HG03571 (cell line): ENCODE data around the gene TRIP11.

Source experiments
- ATAC-seq: cut with Tn5 transposase; IDR thresholded peaks from one replicate; pipeline ENCODE4 v1.9.1; 2021; ENCODE audit not compliant: unreplicated experiment

Gene TRIP11

DNA sequence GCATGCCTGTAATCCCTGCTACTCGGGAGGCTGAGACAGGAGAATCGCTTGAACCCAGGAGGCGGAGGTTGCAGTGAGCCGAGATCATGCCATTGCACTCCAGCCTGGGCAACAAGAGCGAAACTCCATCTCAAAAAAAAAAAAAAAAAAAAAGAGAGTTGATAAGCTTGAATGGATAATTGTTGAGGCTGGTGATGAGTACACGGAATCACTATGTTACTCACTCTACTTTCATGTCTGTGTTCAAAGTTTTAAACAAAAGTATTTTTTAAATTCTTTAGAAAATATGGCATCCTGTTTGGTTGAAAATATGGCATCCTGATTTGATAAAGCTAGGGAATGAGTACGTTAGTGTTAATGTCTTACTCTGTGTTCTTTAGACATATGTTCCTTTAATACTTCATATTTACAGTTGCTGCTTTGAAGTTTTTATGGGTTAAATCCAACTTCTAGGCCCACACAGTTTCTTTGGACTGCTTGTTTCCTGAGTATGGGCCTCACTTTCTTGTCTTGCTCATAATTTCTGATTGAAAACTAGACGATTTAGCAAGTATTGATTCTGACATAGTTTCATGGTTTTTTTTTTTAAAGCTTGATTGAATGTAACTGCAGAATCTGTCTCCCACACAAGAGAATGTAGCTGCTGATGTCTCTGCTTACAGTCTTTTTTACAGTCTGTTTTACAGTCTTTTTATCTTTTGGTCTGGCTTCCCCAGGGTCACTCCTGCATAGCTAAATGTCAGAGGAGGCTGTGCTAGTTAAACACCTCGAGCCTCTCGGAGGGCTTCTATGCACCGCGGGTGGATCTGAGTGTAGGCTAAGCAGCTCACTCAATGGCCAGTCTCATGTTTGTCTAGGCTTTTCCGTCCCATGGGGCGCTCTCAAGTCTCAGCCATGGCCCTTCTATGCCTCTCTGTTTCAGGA is 78.3 kb downstream of the TRIP11 start:
- no peak for ATAC-seq

GRCh38 chr14:91957876-91958313 is 82.0 kb downstream of the TRIP11 start:
- no peak for ATAC-seq

DNA sequence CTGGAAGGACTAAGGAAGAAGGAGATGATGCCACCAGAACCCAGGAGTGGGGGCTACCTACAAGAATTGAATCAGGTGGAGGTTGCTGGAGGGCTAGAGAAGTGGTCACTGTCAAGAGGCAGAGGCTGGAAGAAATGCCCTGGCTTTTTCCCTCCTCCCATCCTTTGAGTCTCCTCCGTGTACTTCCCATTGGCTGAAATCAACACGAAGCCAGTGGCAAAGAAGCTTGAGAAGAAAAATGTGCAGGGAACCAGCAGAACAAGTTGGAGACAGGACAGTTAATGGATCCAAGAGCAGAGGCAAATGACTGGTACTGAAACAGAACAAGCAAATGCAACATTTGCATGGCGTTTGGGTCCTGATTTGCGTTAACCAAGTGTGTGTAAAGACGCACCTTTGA is 83.2 kb downstream of the TRIP11 start:
- no peak for ATAC-seq

- no peak for ATAC-seq
Observed at GRCh38 chr14:91955168-91955567, 84.7 kb downstream of the TRIP11 start.

DNA sequence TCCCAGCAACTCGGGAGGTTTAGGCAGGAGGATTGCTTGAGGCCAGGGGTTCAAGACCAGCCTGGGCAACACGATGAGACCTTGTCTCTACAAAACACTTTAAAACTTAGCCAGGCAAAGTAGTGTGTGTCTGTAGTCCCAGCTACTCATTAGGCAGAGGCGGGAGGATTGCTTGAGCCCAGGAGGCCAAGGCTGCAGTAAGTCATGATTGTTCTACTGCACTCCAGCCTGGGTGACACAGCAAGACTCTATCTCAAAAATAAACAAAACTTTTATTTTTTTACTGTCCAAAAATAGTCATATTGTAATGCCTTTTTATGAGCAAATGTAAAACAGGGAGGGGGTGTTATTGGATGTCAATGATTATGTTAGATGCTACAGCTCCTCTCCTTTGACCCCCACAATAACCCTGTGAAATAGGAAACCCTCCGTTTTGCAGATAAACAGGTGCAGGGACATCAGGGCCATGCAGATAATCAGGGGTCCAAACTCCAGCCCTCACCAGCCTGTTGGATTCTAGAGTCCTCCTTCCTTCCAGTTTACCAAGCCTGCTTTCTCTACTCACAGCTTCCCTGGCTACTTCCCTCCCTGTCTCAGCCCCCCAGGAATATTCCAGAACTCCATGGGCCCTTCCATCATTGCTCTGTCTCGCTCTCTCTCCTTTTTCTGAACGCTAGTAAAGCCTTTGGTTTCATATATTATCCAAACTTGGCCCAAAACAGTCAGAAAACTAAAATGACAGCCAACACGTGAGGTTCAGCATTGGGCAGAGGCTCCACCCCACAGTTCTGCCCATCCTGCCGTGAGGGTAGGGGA is 86.5 kb downstream of the TRIP11 start:
- no peak for ATAC-seq

DNA sequence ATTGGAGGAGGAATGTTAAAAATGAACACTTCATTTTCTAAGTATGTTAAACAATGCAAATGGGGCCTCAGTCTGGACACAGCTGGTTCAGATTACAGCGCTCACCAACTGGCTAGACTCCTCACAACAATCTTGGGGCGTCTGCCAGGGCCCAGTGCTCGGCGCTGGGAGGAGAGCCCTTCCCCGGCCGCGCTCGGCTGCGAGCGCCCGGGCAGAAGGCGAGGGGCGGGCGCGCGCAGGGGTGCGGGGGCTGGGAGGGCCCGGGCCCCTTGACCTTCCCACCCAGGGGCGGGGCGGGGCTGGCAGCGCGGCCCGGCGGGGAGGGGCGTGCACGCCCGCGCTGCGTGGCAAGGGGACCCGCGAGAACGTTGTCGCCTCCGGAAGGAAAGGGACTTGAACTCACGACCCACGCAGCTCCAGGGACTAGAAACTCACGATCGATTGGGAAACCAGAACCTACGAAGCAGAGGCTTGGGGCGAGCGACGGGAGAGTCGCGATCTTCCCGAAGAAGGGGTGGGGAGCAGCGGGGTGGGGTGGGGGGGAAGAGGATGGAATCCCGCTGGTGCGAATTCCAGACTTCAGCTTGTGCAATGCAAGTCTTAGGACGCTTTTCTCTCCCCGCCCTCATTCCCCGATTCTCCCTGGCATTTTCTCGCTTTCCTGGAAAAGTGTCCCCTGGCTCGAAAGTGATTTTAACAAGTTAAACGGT is 92.2 kb downstream of the TRIP11 start, which contains the start of gene FBLN5:
Gene FBLN5, minus strand, starts transcription at position 220 of the 710 bp plus-strand sequence. CDS start 465 bp downstream, outside the sequence.
- ATAC-seq: no peak

DNA sequence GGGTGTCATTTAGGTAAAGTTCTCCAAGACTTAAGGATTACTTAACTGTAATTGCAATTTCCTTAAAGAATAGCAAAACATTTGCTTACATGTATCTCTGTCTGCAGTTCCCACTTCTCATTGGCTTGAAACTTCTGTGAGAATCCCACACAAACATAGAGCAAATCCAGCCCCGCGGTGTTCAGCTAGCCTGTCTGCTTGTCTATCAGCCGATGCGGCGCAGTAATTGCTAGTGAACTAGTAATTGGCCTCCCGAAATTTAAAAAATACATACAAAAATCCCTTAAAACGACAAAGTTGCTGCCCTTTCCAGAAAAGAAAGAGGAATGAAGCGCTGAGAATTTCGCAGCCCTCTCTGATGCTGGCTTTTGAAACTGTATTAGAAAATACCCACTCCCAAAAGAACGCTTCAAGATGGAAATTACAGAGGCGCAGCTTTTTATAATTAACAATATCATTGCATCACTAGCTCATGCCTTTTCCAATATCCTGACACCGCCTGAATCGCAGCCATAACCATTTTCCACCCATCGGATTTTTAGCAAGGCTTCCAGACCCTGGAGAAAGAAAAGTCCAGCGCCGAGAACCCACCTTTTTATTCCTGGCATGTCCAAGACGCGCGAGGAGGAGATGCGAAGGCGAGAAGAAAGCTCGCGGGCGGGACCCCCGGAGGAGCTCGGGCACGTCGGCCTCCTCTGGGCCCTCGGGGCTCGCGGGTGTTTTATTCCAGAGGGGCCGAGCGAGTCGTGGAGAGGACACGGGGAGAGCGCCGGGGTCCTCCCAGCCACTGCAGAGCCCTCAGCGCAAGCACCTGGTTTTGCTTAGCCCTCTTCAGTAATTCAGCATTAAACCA is 93.0 kb downstream of the TRIP11 start:
- no peak for ATAC-seq

DNA sequence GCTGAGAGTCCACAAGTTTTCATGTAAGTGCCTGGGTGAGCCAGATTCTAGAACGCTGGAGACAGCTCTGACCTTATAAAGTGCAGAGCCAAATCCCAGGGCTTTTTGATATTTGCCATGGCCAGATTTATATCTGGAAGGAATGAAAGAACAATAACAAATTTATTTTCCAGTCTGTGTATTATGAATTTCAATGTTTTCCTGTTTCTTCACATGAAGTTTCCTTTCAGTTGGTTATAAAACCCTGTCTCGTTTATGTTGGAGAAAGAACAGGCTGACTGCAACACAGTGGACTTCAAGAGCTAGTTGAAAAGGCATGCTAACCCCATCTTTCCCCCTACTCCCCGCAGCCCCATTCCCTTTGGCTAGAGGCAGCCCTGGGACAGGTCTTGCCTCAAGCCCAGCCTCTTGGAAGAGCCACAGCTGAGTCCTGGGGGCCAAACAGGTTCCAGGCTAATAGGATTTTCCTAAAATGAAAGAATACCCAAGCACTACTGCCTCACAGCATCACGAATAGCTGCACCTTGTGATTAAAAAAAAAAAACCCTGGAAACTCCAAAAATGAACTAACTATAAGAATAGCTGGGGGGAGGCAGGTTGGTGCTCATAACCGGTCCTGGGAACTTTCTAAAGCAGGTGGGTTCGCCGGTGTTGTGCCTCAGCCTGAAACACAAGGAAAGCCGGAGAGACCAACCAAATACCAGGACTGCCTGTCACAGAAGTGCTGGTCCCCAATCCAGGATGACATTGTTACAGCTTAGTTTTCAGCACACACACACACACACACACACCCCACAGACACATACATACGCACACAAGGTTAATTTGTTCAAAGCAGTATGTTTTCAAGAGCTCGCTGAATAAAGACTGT is 93.9 kb downstream of the TRIP11 start:
- no peak for ATAC-seq

DNA sequence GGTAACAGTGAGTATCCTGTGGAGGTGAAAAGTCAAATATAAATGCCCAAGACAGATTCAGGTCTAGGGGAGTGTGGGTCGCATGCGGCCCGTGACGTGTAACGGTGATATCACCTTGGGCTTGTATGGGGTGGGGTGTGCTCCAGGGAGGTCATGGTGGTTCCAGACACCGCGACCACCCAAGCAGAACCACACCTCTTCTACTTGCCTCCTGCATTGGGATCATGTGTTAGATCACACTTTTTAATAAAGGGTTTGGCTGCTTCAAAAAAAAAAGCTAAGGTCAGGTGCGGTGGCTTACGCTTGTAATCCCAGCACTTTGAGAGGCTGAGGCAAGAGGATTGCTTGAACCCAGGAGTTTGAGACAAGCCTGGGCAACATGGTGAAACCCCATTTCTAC is 96.9 kb downstream of the TRIP11 start:
- ATAC-seq: no peak

GRCh38 chr14:91942128-91942527 is 97.7 kb downstream of the TRIP11 start:
- no peak for ATAC-seq

DNA sequence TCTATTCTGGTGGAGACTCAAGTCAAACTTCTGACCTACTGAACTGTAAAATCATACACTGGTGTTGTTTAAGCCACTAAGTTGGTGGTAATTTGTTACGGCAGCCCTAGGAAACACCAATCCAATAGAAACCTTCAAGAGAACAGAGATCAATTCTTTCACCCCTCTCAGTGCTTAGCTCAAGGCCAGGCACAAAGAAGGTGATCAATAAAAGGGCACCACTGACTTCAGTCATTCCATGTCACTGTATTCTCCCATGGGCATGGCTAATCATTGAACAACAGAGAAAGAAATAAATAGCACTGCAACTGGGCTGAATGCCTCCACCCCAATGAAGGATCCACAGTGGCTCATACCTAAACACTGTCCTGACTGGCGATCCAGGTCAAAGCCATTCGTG is 99.7 kb downstream of the TRIP11 start:
- no peak for ATAC-seq

DNA sequence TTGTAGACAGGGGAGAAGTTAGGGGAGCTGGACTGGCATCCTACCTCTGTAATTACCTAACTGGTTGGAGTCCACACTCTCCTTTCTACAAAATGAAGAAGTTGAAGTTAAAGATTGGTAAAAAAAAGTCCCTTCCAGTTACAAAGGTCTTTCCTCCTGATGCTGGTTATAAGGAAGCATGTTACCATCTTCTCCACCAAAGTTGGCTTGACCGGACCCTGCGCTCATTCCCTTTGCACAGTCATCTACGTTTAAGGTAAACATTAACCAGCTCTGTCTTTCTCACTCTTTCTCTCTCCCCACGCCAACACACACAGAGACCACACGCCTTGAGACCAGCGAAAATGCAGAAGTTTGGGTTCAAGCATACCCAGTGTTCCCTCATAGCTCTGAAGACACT is 104.3 kb downstream of the TRIP11 start:
- no peak for ATAC-seq

- no peak for ATAC-seq
Observed at GRCh38 chr14:91934554-91935285, 105.1 kb downstream of the TRIP11 start.

DNA sequence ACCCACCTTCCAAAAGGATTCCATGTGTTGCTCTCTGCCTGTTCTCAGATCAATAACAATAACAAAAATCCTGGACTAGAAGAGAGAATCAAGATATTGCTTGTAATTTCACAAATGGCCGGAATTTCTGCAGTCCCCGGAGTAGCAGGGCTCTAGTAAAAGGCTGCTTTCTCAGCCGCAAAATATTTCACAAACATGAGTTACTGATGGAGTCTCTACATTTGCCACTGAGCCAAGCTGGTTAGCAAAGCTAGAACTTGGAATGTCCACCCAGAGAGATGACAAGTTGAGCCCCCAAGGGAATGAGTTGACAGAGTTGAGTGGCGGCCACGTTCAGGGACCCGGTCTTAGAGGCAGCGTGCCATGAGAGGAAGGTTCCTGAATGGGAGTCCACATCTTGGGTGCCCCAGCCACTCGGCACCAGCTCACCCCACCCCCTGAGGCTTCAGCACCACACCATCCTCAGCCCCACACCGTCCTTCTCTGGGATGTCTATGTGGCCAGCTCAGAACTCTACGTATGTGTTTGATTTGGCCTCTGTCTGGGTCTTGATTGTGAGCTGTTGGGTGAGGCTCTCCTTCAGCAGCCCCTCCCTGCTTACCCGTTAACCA is 108.3 kb downstream of the TRIP11 start:
- no peak for ATAC-seq

- no peak for ATAC-seq
Observed at GRCh38 chr14:91929700-91930099, 110.2 kb downstream of the TRIP11 start.

DNA sequence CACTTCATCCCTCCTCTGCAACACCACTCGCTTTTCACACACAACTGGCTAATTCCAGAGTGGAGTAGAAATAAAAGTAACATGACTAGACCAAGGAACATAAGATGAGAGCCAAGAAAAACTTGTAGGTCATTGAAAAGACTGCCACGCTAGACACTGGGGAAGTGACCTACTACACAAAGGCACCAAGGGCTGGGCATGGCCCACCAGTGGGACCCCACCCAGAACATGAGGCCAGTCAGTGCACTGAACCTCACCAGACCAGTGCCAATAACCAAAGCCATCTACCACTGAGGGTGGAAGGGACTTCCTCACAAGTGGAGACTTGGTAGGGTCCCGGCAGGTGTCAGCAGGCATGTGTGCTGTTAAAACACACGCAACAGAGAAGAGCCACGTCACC is 112.1 kb downstream of the TRIP11 start:
- no peak for ATAC-seq

DNA sequence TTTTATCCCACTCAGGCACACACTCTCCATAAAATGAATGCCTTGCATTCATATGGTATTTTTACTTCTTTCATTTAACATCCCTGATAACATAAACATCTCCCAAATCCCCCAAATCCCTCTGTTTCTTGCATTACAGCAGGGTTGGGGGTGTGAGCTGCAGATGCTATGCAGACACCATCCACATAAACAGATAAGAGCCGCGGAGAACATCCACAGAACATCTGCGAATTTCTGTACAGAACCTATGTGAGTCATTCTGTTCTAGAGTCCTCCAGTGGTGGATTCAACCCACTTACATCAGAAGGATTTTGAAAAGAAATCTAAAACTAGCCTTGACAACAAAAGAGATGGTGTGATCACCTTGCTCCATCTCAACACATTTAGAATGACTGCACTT is 112.7 kb downstream of the TRIP11 start:
- ATAC-seq: no peak
